Esophagus muscularis mucosa (tissue), 4 donors: ENCODE measurements around the gene SPPL3.

Source experiments
- EP300 ChIP-seq: sonication (generic); formaldehyde crosslinking; IDR thresholded peaks from one replicate; pipeline ENCODE4 v1.6.1; 2017; ENCODE audit warnings: antibody characterized with exemption
- POLR2A ChIP-seq: fragments of 450-650 bp; IDR thresholded peaks from one replicate; pipeline ENCODE4 v1.6.1; 2017; ENCODE audit warnings: antibody characterized with exemption, moderate library complexity, mild to moderate bottlenecking, low read depth
- POLR2AphosphoS5 ChIP-seq, 2 donors: sonication (generic); formaldehyde crosslinking; IDR thresholded peaks; one replicate each; pipeline ENCODE4 v1.6.1; 2017; ENCODE audit warnings: antibody characterized with exemption in 2 of 2
- TF ChIP-seq, protein P1 (sequence below), 3 experiments: fragments of 200-600 bp in 2 of 3; fragments of 450-650 bp in 1 of 3; sonication (generic) in 2 of 3; IDR thresholded peaks; one replicate each; pipeline ENCODE4 v1.5.1; 2017 to 2019; ENCODE audit warnings: antibody characterized with exemption in 3 of 3, mild to moderate bottlenecking in 2 of 3, moderate library complexity in 1 of 3

DNA sequence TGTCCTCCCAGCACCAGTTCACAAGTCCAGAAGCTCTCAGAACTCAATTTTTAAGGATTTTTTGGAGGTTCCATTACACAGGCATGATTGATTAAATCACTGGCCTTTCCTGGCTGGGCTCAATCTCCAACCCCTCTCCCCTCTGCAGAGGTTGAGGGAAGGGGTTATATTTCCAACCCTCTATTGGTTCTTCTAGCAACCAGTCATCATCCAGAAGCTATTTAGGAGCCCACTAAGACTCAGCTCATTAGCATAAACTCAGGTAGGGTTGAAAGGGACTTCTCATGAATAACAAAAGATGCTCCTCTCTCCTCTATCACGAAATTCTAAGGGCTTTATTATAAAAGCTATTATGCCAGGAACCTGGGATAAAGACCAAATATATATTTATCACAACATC is 41.5 kb downstream of the SPPL3 start:
- TF ChIP-seq POLR2A (no peak), POLR2AphosphoS5 (IDR thresholded peaks at IDR 0.05) (no peak), EP300 (no peak)
- TF ChIP-seq, protein P1, sequence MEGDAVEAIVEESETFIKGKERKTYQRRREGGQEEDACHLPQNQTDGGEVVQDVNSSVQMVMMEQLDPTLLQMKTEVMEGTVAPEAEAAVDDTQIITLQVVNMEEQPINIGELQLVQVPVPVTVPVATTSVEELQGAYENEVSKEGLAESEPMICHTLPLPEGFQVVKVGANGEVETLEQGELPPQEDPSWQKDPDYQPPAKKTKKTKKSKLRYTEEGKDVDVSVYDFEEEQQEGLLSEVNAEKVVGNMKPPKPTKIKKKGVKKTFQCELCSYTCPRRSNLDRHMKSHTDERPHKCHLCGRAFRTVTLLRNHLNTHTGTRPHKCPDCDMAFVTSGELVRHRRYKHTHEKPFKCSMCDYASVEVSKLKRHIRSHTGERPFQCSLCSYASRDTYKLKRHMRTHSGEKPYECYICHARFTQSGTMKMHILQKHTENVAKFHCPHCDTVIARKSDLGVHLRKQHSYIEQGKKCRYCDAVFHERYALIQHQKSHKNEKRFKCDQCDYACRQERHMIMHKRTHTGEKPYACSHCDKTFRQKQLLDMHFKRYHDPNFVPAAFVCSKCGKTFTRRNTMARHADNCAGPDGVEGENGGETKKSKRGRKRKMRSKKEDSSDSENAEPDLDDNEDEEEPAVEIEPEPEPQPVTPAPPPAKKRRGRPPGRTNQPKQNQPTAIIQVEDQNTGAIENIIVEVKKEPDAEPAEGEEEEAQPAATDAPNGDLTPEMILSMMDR (IDR thresholded peaks at IDR 0.05), result no peak
